NCI-H345 treated with DMSO at 0.1 percent for 48 hours (cell line): ENCODE measurements around the gene SND1.

Experiments
- DNase-seq: peaks from one replicate; lab custom pipeline; 2025; ENCODE audit not compliant: unreplicated experiment; lab: John Stamatoyannopoulos, UW

SND1 gene

GRCh38 chr7:127682140-127682539, 30.1 kb downstream of the SND1 start:
- no peak for DNase-seq

- peak; percentile 9 for DNase-seq
These were observed 32.0 kb downstream of the SND1 start for GRCh38 chr7:127683776-127684681.

DNA sequence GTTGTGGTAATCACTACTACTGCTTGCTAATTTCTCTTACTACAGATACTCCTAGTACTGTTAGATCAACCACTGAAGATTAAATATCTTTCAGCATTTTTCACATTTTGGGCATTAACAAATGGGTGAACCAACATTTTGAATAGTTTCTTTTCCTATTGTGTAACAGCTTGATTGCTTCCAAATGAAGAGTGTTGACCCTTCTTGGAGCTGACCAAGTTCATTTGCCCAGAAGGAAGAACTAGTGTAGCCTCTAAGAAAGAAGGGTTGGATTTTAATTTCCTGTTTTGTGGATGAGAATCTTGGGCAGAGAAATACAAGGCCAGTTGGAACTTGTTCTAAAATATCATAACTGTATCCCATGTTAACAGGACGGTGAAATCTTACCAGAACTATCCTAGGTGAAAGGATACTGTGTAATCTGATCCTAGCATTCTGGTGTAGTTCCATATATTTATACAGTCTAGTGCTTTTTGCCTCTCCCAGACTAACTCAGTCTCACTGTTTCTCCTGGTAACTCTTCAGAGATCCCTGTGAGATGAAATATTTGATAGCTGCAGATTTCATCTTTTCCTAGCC, 37.3 kb downstream of the SND1 start:
- no peak for DNase-seq

DNA sequence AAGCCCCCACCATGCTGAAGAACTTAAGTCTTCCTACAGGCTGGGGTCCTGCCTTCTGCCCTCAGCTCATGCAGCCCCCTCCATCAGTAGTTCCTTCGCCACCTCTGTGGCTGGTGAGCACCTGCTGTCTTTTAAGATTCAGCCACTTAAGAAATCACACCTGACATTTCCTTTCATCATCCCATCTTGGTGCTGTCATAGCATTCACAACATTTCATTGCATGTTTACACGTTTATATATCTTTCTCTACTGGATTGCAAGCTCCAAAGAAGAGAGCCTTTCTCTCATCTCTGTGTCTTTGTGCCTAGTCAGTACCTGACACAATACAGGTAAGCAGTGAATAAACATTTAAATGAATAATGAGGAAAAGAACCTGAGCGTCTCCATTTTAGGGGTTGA, 38.3 kb downstream of the SND1 start:
- DNase-seq = no peak

DNA sequence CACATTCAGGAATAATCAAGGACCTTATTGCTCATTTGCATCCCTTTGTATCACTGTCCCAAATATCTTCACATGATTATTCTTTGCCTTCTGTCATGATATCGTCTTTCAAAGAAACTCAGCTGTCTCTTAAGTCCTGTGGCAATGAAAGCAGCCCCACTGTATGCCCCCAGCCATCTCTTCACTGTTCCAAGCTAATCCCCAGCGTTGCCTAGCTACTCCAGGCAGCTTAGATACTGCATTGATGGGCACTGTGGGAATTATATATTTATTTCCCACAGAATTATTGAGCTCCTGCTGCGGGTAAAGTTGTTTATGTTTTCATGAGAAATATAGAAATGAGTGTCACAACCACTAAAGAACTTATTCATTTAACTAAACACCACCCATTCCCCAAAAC, 38.8 kb downstream of the SND1 start:
- no peak for DNase-seq

- DNase-seq = no peak
These were observed 40.2 kb downstream of the SND1 start for GRCh38 chr7:127692200-127692599.

DNA sequence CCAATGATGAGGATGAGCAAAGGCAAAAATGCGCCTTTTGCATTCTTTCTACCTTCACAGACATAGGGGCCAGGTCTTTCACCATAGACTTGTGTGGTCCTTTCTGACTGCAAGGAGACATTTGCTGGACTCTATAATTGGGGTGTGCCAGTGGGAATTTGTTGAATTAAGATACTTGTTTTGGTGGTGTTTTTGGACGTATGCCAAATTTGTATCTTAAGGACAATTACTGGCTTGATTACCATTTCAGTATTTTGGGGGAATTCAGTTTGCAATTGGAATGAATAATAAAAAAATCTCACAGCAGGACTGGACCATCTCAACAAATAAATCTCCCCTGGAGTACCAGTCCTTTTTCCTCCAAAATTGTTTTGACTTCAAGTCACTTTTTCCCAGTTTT, 47.9 kb downstream of the SND1 start:
- DNase-seq = no peak

- DNase-seq = no peak
These were observed 50.2 kb downstream of the SND1 start for GRCh38 chr7:127702052-127702652.

- DNase-seq = no peak
These were observed 50.9 kb downstream of the SND1 start for GRCh38 chr7:127702938-127703337.

GRCh38 chr7:127704211-127704610, 52.2 kb downstream of the SND1 start:
- no peak for DNase-seq

DNA sequence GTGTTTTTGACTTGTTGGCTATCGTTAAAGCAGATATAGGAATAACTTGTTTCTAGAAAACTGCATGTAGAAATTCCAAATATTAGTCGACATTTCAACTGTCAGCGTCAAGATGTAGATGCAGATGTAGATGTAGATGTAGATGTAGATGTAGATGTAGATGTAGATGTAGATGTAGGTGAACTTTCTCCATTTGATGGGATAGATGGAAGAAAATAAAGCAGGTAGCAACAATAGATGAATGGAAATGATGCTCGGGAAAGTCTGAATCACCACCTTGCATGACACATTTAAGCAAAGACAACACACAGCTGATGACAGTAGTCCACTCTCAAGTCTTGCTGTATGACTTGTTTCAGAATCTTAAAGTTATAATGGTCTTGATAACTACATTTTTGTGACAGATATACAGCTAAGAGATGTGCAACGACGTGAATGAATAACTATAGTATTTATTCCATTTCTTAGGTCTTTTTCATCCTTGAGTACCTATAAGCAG, 53.5 kb downstream of the SND1 start:
- no peak for DNase-seq

DNA sequence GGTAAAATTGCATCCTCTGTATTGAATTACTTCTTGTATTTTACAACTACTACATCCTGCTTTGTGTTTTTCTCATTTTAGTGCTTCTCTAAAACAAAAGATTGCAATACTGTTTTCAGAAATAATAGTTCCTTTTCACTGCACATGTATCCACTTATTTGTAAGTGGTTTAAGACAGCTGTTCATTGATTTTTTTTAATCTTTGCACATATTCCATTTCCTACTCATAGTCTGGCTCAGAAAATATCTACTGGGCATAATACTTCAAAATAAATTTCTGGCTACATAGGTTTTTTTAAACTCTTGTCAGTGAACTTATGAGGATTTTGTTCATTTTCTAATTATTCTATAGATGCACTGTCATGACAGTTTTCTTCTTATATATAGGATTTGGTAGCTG, 54.8 kb downstream of the SND1 start:
- DNase-seq = no peak

DNA sequence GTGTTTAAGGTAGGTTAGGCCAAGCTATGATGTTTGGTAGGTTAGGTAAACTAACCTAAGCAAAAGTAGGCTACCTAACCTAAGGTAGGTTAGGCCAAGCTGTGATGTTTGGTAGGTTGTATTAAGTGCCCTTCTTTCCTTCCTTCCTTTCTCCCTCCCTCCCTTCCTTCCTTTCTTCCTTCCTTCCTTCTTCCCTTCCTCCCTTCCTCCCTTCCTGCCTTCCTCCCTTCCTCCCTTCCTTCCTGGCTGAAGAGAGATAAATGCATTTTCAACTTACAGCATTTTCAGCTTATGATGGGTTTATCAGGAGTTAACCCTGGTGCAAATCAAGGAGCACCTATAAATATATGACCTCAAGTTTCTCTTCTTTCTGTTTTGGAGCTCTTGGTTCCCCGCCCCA, 56.2 kb downstream of the SND1 start:
- no peak for DNase-seq

- DNase-seq = peak; percentile 56
These were observed 56.8 kb downstream of the SND1 start for GRCh38 chr7:127708788-127709187.

- no peak for DNase-seq
These were observed 58.6 kb downstream of the SND1 start for GRCh38 chr7:127710635-127711034.

GRCh38 chr7:127711872-127712271, 59.9 kb downstream of the SND1 start:
- DNase-seq = no peak

DNA sequence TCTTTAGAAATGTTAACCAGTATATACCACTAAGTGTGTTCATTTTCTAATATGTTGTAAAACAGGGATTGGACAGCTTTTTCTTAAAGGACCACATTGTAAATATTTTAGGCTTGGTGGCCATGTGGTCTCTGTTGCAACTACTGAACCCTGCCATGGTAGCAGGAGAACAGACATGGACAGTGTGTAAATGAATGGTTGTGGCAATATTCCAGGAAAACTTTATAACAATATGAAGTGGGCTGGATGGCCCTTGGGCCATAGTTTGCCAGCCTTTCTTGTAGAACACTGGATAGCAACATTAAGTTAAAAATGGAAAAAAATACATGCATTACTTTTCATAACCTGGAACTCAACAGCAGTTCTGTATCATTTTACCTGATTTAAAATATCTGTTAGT, 61.0 kb downstream of the SND1 start:
- no peak for DNase-seq

DNA sequence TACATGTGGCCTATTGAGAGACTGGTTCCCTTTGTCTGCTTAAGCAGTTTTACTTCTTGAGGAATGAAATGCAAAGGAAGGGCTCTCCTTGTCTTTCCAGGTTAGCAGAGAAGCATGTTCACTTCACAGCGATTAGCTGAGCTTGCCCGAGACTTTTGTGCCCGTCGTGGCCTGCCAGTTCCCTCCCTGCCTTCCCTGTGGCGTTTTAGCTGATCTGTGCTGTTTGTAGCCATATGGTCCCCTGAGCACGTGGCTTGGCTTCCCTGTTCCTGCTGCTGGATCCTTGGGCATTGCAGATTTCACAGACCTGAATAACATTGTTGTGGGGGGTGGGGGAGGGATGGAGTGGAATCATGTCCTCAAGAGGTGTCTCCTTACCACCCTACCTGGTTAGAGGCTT, 61.8 kb downstream of the SND1 start:
- no peak for DNase-seq

DNA sequence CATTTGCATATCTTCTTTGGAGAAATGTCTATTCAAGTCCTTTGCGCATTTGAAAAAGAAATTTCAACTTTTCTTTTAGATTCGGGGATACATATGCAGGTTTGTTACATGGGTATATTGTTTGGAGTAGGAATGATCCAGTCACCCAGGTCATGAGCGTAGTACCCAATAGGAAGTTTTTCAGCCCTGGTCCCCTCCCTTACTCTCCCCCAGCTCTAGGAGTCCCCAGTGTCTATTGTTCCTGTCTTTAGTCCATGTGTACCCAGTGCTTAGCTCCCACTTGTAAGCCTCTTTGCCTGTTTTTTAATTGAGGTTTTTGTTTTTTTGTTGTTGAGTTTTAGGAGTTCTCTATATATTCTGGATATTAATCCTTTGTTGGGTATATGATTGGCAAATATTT, 63.3 kb downstream of the SND1 start:
- no peak for DNase-seq

GRCh38 chr7:127715901-127716300, 63.9 kb downstream of the SND1 start:
- no peak for DNase-seq

GRCh38 chr7:127717502-127718339, 65.7 kb downstream of the SND1 start:
- DNase-seq = no peak
